Measurements from ENCODE around the gene CATSPER3.

CATSPER3 gene

GRCh38 chr5:134967607-134968006 lies at the start of gene CATSPER3:
TSS of gene CATSPER3 (plus strand) at chr5:134967907. CDS start at chr5:134967992, 85 bp downstream.
- DNase-seq, result no peak

GRCh38 chr5:134918861-134919260 lies 48.8 kb upstream of the CATSPER3 start:
- DNase-seq, result no peak

GRCh38 chr5:134920848-134921575 lies 46.7 kb upstream of the CATSPER3 start:
- DNase-seq, result no peak

- DNase-seq, result no peak
Measured at GRCh38 chr5:134932508-134932907, 35.2 kb upstream of the CATSPER3 start.

GRCh38 chr5:134934202-134934601 lies 33.5 kb upstream of the CATSPER3 start:
- DNase-seq, result no peak

GRCh38 chr5:134935711-134936602 lies 31.8 kb upstream of the CATSPER3 start:
- no peak for DNase-seq

- no peak for DNase-seq
Measured at GRCh38 chr5:134937526-134937925, 30.2 kb upstream of the CATSPER3 start.

- no peak for DNase-seq
Measured at GRCh38 chr5:134938030-134938429, 29.7 kb upstream of the CATSPER3 start.

GRCh38 chr5:134939500-134939899 lies 28.2 kb upstream of the CATSPER3 start:
- no peak for DNase-seq

- DNase-seq, result no peak
Measured at GRCh38 chr5:134943547-134943946, 24.2 kb upstream of the CATSPER3 start.

GRCh38 chr5:134944630-134945029 lies 23.1 kb upstream of the CATSPER3 start:
- DNase-seq, result no peak

GRCh38 chr5:134945041-134945440 lies 22.7 kb upstream of the CATSPER3 start:
- DNase-seq, result no peak

- DNase-seq, result no peak
Measured at GRCh38 chr5:134948911-134949310, 18.8 kb upstream of the CATSPER3 start.

- no peak for DNase-seq
Measured at GRCh38 chr5:134949316-134949715, 18.4 kb upstream of the CATSPER3 start.

- no peak for DNase-seq
Measured at GRCh38 chr5:134957920-134958608, 9.6 kb upstream of the CATSPER3 start.

GRCh38 chr5:134958755-134959154 lies 9.0 kb upstream of the CATSPER3 start:
- no peak for DNase-seq

GRCh38 chr5:134963098-134963497 lies 4.6 kb upstream of the CATSPER3 start:
- DNase-seq, result no peak

- DNase-seq, result no peak
Measured at GRCh38 chr5:134964359-134965270, 3.1 kb upstream of the CATSPER3 start.

GRCh38 chr5:134965271-134965825 lies 2.4 kb upstream of the CATSPER3 start:
- no peak for DNase-seq

GRCh38 chr5:134968055-134968454 lies 348 bp downstream of the CATSPER3 start:
- no peak for DNase-seq

- no peak for DNase-seq
Measured at GRCh38 chr5:134969166-134969565, 1.5 kb downstream of the CATSPER3 start.
